GM12878 (cell line): ENCODE measurements around the gene LMF1.

Experiments
- CHD1 ChIP-seq: IDR thresholded peaks from 2 replicates; pipeline ENCODE4 v1.6.1; 2012; ENCODE audit warnings: low read depth, low read length, improper control_type of control experiment
- CTCF ChIP-seq, 3 experiments: IDR thresholded peaks in 2 of 3; conservative IDR thresholded peaks in 1 of 3; 2 replicates each; pipeline ENCODE4 v1.5.1; 2011; ENCODE audit warnings: low read depth in 3 of 3, low read length in 3 of 3, mild to moderate bottlenecking in 3 of 3, control low read depth in 2 of 3, moderate library complexity in 2 of 3, inconsistent platforms in 1 of 3, mixed read lengths in 1 of 3; ENCODE audit not compliant: control insufficient read depth in 2 of 3, insufficient read depth in 1 of 3; ENCODE audit errors: extremely low read depth in 1 of 3
- EP300 ChIP-seq, 2 experiments: fragments of 150-350 bp in 1 of 2; IDR thresholded peaks; 2 replicates each; pipeline ENCODE4 v1.6.1; 2011 to 2012; ENCODE audit warnings: low read depth in 2 of 2, low read length in 2 of 2, borderline replicate concordance in 1 of 2, improper control_type of control experiment in 1 of 2, inconsistent platforms in 1 of 2; ENCODE audit not compliant: control insufficient read depth in 1 of 2
- EZH2 ChIP-seq: IDR thresholded peaks from 2 replicates; pipeline ENCODE4 v1.6.1; 2012; ENCODE audit warnings: low read depth, mild to moderate bottlenecking, control low read depth, inconsistent platforms, low read length, borderline replicate concordance; ENCODE audit not compliant: control insufficient read depth

GRCh38 chr16:934178-934577, 36.6 kb downstream of the LMF1 start:
- TF ChIP-seq CTCF (IDR thresholded peaks at IDR 0.05 in 2 of 3, conservative IDR thresholded peaks at IDR 0.05 in 1 of 3; ENCODE audit: control insufficient read depth in 2 of 3, extremely low read depth in 1 of 3, insufficient read depth in 1 of 3, low read depth in 3 of 3, low read length in 3 of 3) (no peak), EP300 (IDR thresholded peaks at IDR 0.05; ENCODE audit: borderline replicate concordance in 1 of 2, control insufficient read depth in 1 of 2, low read depth in 2 of 2, low read length in 2 of 2) (no peak), EZH2 (no peak), CHD1 (no peak)
